GM12864 (cell line): ENCODE data around the gene TNFSF11.

Source experiments
- DNase-seq: peaks from one replicate; pipeline ENCODE4 v3.0.0-alpha.2; 2011; ENCODE audit warnings: low read depth
- H3K4me3 ChIP-seq: 2 replicates; pipeline ENCODE4 v1.5.1; 2011; ENCODE audit warnings: mild to moderate bottlenecking, low read depth, low read length, control low read depth
- CTCF ChIP-seq: IDR thresholded peaks from 2 replicates; pipeline ENCODE4 v1.5.1; 2011; ENCODE audit warnings: low read depth, mild to moderate bottlenecking, moderate library complexity, low read length, control low read depth, inconsistent platforms; ENCODE audit errors: missing control alignments

Gene TNFSF11

DNA sequence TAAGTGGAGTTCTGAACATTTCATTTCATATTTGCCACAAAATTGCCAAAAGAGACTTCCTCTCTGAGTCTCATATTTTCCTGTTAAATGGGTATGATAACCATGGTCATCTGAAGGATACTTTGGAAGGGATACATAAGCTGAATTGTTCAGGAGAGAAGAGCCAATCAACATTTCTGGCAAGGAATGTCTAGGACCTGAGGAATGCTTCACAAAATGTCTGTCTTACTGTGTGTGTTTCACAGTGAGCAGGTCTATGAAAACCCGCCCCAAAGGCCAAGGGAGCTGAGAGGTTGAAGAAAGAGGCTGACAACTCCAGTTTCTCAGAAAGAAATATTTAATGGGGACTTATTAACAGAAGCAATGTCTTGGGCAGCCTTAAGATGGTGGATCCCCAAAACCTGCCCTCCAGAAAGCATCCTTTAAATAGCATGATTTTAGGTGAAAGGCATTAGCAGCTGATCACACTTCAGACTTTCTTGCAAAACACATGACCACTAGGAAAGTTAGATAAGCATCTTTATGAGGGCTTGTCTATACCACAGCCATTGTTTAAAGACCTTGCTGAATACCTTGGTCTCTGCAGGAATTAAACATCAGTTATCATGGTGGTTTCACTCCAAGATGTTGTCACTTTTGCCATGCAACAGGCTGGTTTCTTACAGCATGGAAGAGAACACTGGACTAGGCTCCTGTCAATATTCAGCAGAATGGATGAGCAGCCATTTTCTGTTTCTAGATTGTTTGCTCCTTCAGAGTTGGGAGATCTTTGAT lies 78.9 kb downstream of the TNFSF11 start:
- DNase-seq = no peak
- TF ChIP-seq CTCF = no peak
- no peak overlapping the region for H3K4me3 ChIP-seq

- no peak overlapping the region for H3K4me3 ChIP-seq
- TF ChIP-seq CTCF = no peak
- DNase-seq = no peak
Measured at GRCh38 chr13:42653679-42654078, 79.7 kb downstream of the TNFSF11 start.

- H3K4me3 ChIP-seq = no peak overlapping the region
- no peak for TF ChIP-seq CTCF
- DNase-seq = no peak
Measured at GRCh38 chr13:42654212-42654611, 80.3 kb downstream of the TNFSF11 start.

DNA sequence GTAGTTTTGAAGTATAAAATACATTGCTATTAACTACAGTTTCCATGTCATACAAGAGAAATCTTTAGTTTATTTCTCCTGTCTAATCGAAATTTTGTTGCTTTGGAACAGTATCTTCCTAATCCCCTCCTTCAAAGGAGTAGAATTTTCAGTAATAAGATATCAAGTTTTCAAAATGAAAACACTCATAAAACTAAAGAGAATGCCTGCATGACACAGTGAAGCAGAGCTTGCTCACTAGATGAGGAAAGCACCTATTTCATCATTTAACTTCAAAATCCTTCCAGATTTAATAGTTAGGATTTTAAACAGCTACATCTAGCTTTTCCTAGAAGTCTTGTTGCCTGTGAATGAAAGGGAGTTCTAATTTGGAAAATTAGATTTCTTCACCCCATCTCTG lies 80.8 kb downstream of the TNFSF11 start:
- H3K4me3 ChIP-seq = no peak overlapping the region
- no peak for DNase-seq
- no peak for TF ChIP-seq CTCF

- no peak overlapping the region for H3K4me3 ChIP-seq
- DNase-seq = no peak
- no peak for TF ChIP-seq CTCF
Measured at GRCh38 chr13:42656161-42656560, 82.2 kb downstream of the TNFSF11 start.

GRCh38 chr13:42656958-42657357 lies 83.0 kb downstream of the TNFSF11 start:
- no peak for TF ChIP-seq CTCF

More at GRCh38 chr13:42656958-42657357, 83.0 kb downstream of the TNFSF11 start:
- no peak for DNase-seq
- H3K4me3 ChIP-seq = no peak overlapping the region
